HepG2 (cell line): ENCODE data around the gene VAMP5. TPM values are rescaled to one million over a fixed set of nuclear protein-coding genes. Genes with fewer than 3 reads are reported as not detected.

Experiments
- AKAP8 ChIP-seq: sonication (generic); formaldehyde crosslinking; IDR thresholded peaks from 2 replicates; pipeline ENCODE4 v1.5.1; 2020; ENCODE audit warnings: mild to moderate bottlenecking, missing genetic modification reagents
- ETS1 ChIP-seq: sonication (generic); formaldehyde crosslinking; IDR thresholded peaks from 2 replicates; pipeline ENCODE4 v1.4.0; 2020; ENCODE audit warnings: missing genetic modification reagents
- EZH2 ChIP-seq: conservative IDR thresholded peaks from 2 replicates; pipeline ENCODE4 v1.6.1; 2012; ENCODE audit warnings: mild to moderate bottlenecking, low read depth, low read length, moderate library complexity
- HOXA3 ChIP-seq: sonication (generic); formaldehyde crosslinking; IDR thresholded peaks from 2 replicates; pipeline ENCODE4 v1.5.0; 2020; ENCODE audit warnings: missing genetic modification reagents
- IRF2 ChIP-seq: IDR thresholded peaks from 2 replicates; pipeline ENCODE4 v1.6.1; 2018; ENCODE audit warnings: missing genetic modification reagents, missing compliant biosample characterization
- JDP2 ChIP-seq: sonication (generic); formaldehyde crosslinking; IDR thresholded peaks from 2 replicates; pipeline ENCODE4 v1.8.1; 2022; ENCODE audit warnings: missing genetic modification reagents, borderline replicate concordance
- JUND ChIP-seq: sonication (generic); formaldehyde crosslinking; IDR thresholded peaks from 2 replicates; pipeline ENCODE4 v1.8.0; 2022; ENCODE audit warnings: mild to moderate bottlenecking, missing genetic modification reagents
- PATZ1 ChIP-seq: sonication (generic); formaldehyde crosslinking; IDR thresholded peaks from 2 replicates; pipeline ENCODE4 v1.4.0; 2020; ENCODE audit warnings: missing genetic modification reagents
- RAD21 ChIP-seq: fragments of 450-650 bp; formaldehyde crosslinking; IDR thresholded peaks from 2 replicates; pipeline ENCODE4 v1.5.0; 2020; ENCODE audit warnings: mild to moderate bottlenecking
- RORA ChIP-seq: sonication (generic); formaldehyde crosslinking; IDR thresholded peaks from 2 replicates; pipeline ENCODE4 v1.5.0; 2020; ENCODE audit warnings: mild to moderate bottlenecking, missing genetic modification reagents, moderate library complexity
- SIX1 ChIP-seq: sonication (generic); formaldehyde crosslinking; IDR thresholded peaks from 2 replicates; pipeline ENCODE4 v1.4.0; 2020; ENCODE audit warnings: missing genetic modification reagents, borderline replicate concordance
- TAF1 ChIP-seq: sonication (generic); formaldehyde crosslinking; IDR thresholded peaks from 2 replicates; pipeline ENCODE4 v1.4.0; 2020; ENCODE audit warnings: missing genetic modification reagents
- TMF1 ChIP-seq: sonication (generic); formaldehyde crosslinking; IDR thresholded peaks from 2 replicates; pipeline ENCODE4 v1.8.1; 2022; ENCODE audit warnings: low read depth, missing genetic modification reagents
- ZBTB2 ChIP-seq: sonication (generic); formaldehyde crosslinking; IDR thresholded peaks from 2 replicates; pipeline ENCODE4 v1.8.0; 2022; ENCODE audit warnings: low read depth, missing genetic modification reagents
- ZBTB39 ChIP-seq: sonication (generic); formaldehyde crosslinking; IDR thresholded peaks from 2 replicates; pipeline ENCODE4 v1.5.0; 2020; ENCODE audit warnings: missing genetic modification reagents
- ZC3H13 ChIP-seq: sonication (generic); formaldehyde crosslinking; IDR thresholded peaks from 2 replicates; pipeline ENCODE4 v1.8.1; 2023; ENCODE audit warnings: mild to moderate bottlenecking, missing genetic modification reagents, moderate library complexity
- ZNF414 ChIP-seq: sonication (generic); formaldehyde crosslinking; IDR thresholded peaks from 2 replicates; pipeline ENCODE4 v1.5.0; 2020; ENCODE audit warnings: missing genetic modification reagents
- ZNF430 ChIP-seq: sonication (generic); formaldehyde crosslinking; IDR thresholded peaks from 2 replicates; pipeline ENCODE4 v1.9.0; 2021; ENCODE audit warnings: mild to moderate bottlenecking, missing genetic modification reagents
- ZNF468 ChIP-seq: sonication (generic); formaldehyde crosslinking; IDR thresholded peaks from 2 replicates; pipeline ENCODE4 v1.8.0; 2022; ENCODE audit warnings: mild to moderate bottlenecking, moderate library complexity, missing genetic modification reagents
- ZNF496 ChIP-seq: sonication (generic); formaldehyde crosslinking; IDR thresholded peaks from 2 replicates; pipeline ENCODE4 v1.8.1; 2023; ENCODE audit warnings: mild to moderate bottlenecking, moderate library complexity, missing genetic modification reagents; ENCODE audit not compliant: insufficient replicate concordance
- ZNF546 ChIP-seq: sonication (generic); formaldehyde crosslinking; conservative IDR thresholded peaks from 2 replicates; pipeline ENCODE4 v1.8.1; 2023; ENCODE audit warnings: mild to moderate bottlenecking, missing genetic modification reagents
- polyA plus RNA-seq, 8 experiments: library from polyadenylated mRNA; depleted of rRNA in 3 of 8; stranded (reverse) in 7 of 8; unstranded in 1 of 8; fragments of >200 nt; fragmentation: Illumina TruSeq in 4 of 8; extraction: Trizol in 4 of 8; gene quantifications; 2 replicates each; pipeline versions ENCODE4 v1.2.1 to v1.2.3, GENCODE V29; 2011 to 2016; ENCODE audit warnings: low read depth in 4 of 8, missing spikeins in 1 of 8, mixed read lengths in 1 of 8; ENCODE audit not compliant: insufficient read depth in 1 of 8
- total RNA-seq, 5 experiments: library from RNA; depleted of rRNA; stranded (reverse); fragments of >200 nt; fragmentation: Illumina TruSeq; extraction: Trizol; gene quantifications; 2 replicates each; pipeline ENCODE4 v1.2.3, GENCODE V29; 2016; ENCODE audit warnings: low read depth in 1 of 5

VAMP5 gene
- total and polyA plus RNA-seq, 2 of the 13 experiments (the other 11 are each of a cell fraction or from before 2014, with no cell fraction given) = 7.2 to 56.7 TPM

- TF ChIP-seq ZBTB39 (CRISPR knock-in tag) = 0 out of 2 replicates have a peak, but pooled peaks have one; percentile 41
- TF ChIP-seq EZH2 = no peak
- no peak for TF ChIP-seq ZNF496
- peak; percentile 70 for TF ChIP-seq ZBTB2
- peak; percentile 81 for TF ChIP-seq TAF1 (CRISPR knock-in tag)
- TF ChIP-seq RORA (CRISPR knock-in tag) = no peak
- TF ChIP-seq RAD21 = peak; percentile 63
- no peak for TF ChIP-seq ZNF414 (CRISPR knock-in tag)
- TF ChIP-seq PATZ1 (CRISPR knock-in tag) = peak; percentile 87
- no peak for TF ChIP-seq ZNF546 (CRISPR knock-in tag)
- TF ChIP-seq JDP2 (CRISPR knock-in tag) = no peak
- peak; percentile 93 for TF ChIP-seq ZC3H13
- TF ChIP-seq ZNF430 = peak; percentile 6; the same call in 1 of the 2 replicates
- no peak; the same call in 1 of the 2 replicates for TF ChIP-seq ZNF468 (CRISPR knock-in tag)
- TF ChIP-seq AKAP8 (CRISPR knock-in tag) = peak; percentile 51; the same call in 1 of the 2 replicates
- TF ChIP-seq HOXA3 (CRISPR knock-in tag) = peak; percentile 82
- no peak for TF ChIP-seq JUND (CRISPR knock-in tag)
- TF ChIP-seq ETS1 (CRISPR knock-in tag) = no peak
- peak; percentile 44; the same call in 1 of the 2 replicates for TF ChIP-seq TMF1 (CRISPR knock-in tag)
- TF ChIP-seq IRF2 (CRISPR knock-in tag) = peak; percentile 80
- 0 out of 2 replicates have a peak, but pooled peaks have one; percentile 9 for TF ChIP-seq SIX1 (CRISPR knock-in tag)
These were observed 27.7 kb downstream of the VAMP5 start, which contains the start of gene C2orf68 (continued) for GRCh38 chr2:85611705-85612587.
